ENCODE measurements around the gene TCEAL9. TPM values are rescaled to one million over a fixed set of nuclear protein-coding genes. Genes with fewer than 3 reads are reported as not detected.

TCEAL9 gene
- total and polyA plus RNA-seq, 2 of the 8 experiments (the other 6 are each of a cell fraction or from before 2014, with no cell fraction given): 22.2 to 36.8 TPM

- TF ChIP-seq CTCF (IDR thresholded peaks at IDR 0.05; ENCODE audit: control extremely low read depth in 1 of 3, insufficient read depth in 1 of 3, low read depth in 1 of 3, low read length in 3 of 3): 0 out of 4 replicates have a peak, but pooled peaks of 1 of the 3 experiments have one; percentile 7
These were observed 8.5 kb upstream of the TCEAL9 start (continued) for GRCh38 chrX:103347682-103348397.
